Gastroesophageal sphincter (tissue), 4 donors: ENCODE measurements around the gene C1orf74. TPM values are rescaled to one million over a fixed set of nuclear protein-coding genes. Genes with fewer than 3 reads are reported as not detected.

ENCODE experiments used
- ATAC-seq: fragments of 150-250 bp; one replicate; pipeline ENCODE4 v1.9.1; 2016; ENCODE audit warnings: mild to moderate bottlenecking, moderate library complexity
- H3K27ac ChIP-seq, 4 donors: fragments of 200-600 bp; sonication (generic) in 3 of 4; 1 replicate in 3 of 4; 2 replicates in 1 of 4; pipeline ENCODE4 v1.5.1; 2016 to 2019
- H3K27me3 ChIP-seq: fragments of 200-600 bp; sonication (generic); one replicate; pipeline ENCODE4 v1.5.1; 2019
- H3K36me3 ChIP-seq, 2 donors: fragments of 200-600 bp; sonication (generic); one replicate each; pipeline ENCODE4 v1.5.1; 2019; ENCODE audit warnings: control low read depth in 1 of 2
- H3K4me1 ChIP-seq, 3 donors: fragments of 200-600 bp; sonication (generic); 1 replicate in 2 of 3; 2 replicates in 1 of 3; pipeline ENCODE4 v1.5.1; 2016 to 2019; ENCODE audit warnings: control low read depth in 2 of 3
- H3K4me3 ChIP-seq, 2 donors: fragments of 200-600 bp; sonication (generic); one replicate each; pipeline ENCODE4 v1.5.1; 2019; ENCODE audit warnings: mild to moderate bottlenecking in 1 of 2, moderate library complexity in 1 of 2
- H3K9me3 ChIP-seq, 3 donors: fragments of 200-600 bp; sonication (generic); one replicate each; pipeline ENCODE4 v1.5.1; 2017 to 2019; ENCODE audit warnings: control low read depth in 2 of 3
- CTCF ChIP-seq, 4 experiments: fragments of 200-600 bp in 2 of 4; fragments of 450-650 bp in 2 of 4; sonication (generic) in 1 of 4; IDR thresholded peaks; one replicate each; pipeline ENCODE4 v1.5.1; 2017 to 2019; ENCODE audit warnings: antibody characterized with exemption in 4 of 4, mild to moderate bottlenecking in 2 of 4, moderate library complexity in 2 of 4
- EP300 ChIP-seq: sonication (generic); formaldehyde crosslinking; IDR thresholded peaks from one replicate; pipeline ENCODE4 v1.6.1; 2017; ENCODE audit warnings: antibody characterized with exemption, mild to moderate bottlenecking
- POLR2A ChIP-seq, 2 donors: fragments of 450-650 bp; IDR thresholded peaks; one replicate each; pipeline ENCODE4 v1.6.1; 2017; ENCODE audit warnings: antibody characterized with exemption in 2 of 2, mild to moderate bottlenecking in 2 of 2, moderate library complexity in 1 of 2
- POLR2AphosphoS5 ChIP-seq: sonication (generic); formaldehyde crosslinking; IDR thresholded peaks from one replicate; pipeline ENCODE4 v1.6.1; 2017; ENCODE audit warnings: antibody characterized with exemption
- WGBS, 2 donors: methylation state at CpG; one replicate each; pipeline ENCODE4 v1.1.5; 2018; ENCODE audit warnings: low coverage in 1 of 2; 5-methylcytosine and 5-hydroxymethylcytosine counted together
- total RNA-seq, 4 donors: library from RNA; depleted of rRNA; stranded (reverse); fragments of >200 nt; gene quantifications; one replicate each; pipeline ENCODE4 v1.1.0, GENCODE V29; 2016

Gene C1orf74
- total RNA-seq, 4 donors from 2014 or later, result 0.64 to 1.3 (median 0.87) TPM

- 61 to 82% methylated on average over 4 of the region's 4 CpGs for WGBS, 2 donors
- no peak overlapping the region for H3K4me3 ChIP-seq
- no peak for TF ChIP-seq POLR2AphosphoS5
- TF ChIP-seq EP300, result no peak
- no peak for TF ChIP-seq POLR2A (IDR thresholded peaks at IDR 0.05)
- TF ChIP-seq CTCF (IDR thresholded peaks at IDR 0.05), result no peak
Measured at GRCh38 chr1:209820986-209821385, 36.6 kb upstream of the C1orf74 start.

GRCh38 chr1:209819058-209819457 lies 34.7 kb upstream of the C1orf74 start:
- Histone ChIP-seq H3K4me3 (no peak overlapping the region), H3K9me3 (no peaks in the 10 kb centered on the region), H3K27me3 (peaks cover 6% of the 10 kb centered on the region), H3K4me1 (peaks cover 0 to 9% (median 0%) of the 10 kb centered on the region in 3 donors), H3K27ac (no peak overlapping the region), H3K36me3 (no peaks in the 10 kb centered on the region)
- ATAC-seq, result no peak
- WGBS, 2 donors, result 29% methylated on average over 1 of the region's 1 CpG; no CpG with 5 or more reads in 1 of the 2 donors
- TF ChIP-seq CTCF (IDR thresholded peaks at IDR 0.05), result no peak
- no peak for TF ChIP-seq EP300
- TF ChIP-seq POLR2A (IDR thresholded peaks at IDR 0.05), result no peak
- TF ChIP-seq POLR2AphosphoS5, result no peak

More at GRCh38 chr1:209820986-209821385, 36.6 kb upstream of the C1orf74 start:
- no peaks in the 10 kb centered on the region for H3K9me3 ChIP-seq
- ATAC-seq, result no peak
- no peak overlapping the region for H3K27ac ChIP-seq
- H3K27me3 ChIP-seq, result peaks cover 6% of the 10 kb centered on the region
- H3K36me3 ChIP-seq, result no peaks in the 10 kb centered on the region
- H3K4me1 ChIP-seq, result peaks cover 0 to 9% (median 0%) of the 10 kb centered on the region in 3 donors

GRCh38 chr1:209817691-209818090 lies 33.3 kb upstream of the C1orf74 start:
- no peak for ATAC-seq
- WGBS, 2 donors, result 67% methylated on average over 1 of the region's 1 CpG; no CpG with 5 or more reads in 1 of the 2 donors
- Histone ChIP-seq H3K36me3 (no peaks in the 10 kb centered on the region), H3K9me3 (no peaks in the 10 kb centered on the region), H3K4me3 (no peak overlapping the region), H3K27me3 (peaks cover 6% of the 10 kb centered on the region), H3K27ac (no peak overlapping the region), H3K4me1 (peaks cover 0 to under 1% (median 0%) of the 10 kb centered on the region in 3 donors)
- TF ChIP-seq POLR2A (IDR thresholded peaks at IDR 0.05), result no peak
- TF ChIP-seq POLR2AphosphoS5, result no peak
- no peak for TF ChIP-seq EP300
- no peak for TF ChIP-seq CTCF (IDR thresholded peaks at IDR 0.05)

- WGBS, 2 donors, result 95 to 100% methylated on average over 2 of the region's 3 CpGs
- no peak overlapping the region for H3K27ac ChIP-seq
Measured at GRCh38 chr1:209816923-209817322, 32.6 kb upstream of the C1orf74 start.

More at GRCh38 chr1:209816923-209817322, 32.6 kb upstream of the C1orf74 start:
- H3K4me1 ChIP-seq, result no peaks in the 10 kb centered on the region
- no peak overlapping the region for H3K4me3 ChIP-seq
- H3K27me3 ChIP-seq, result peaks cover 6% of the 10 kb centered on the region
- no peaks in the 10 kb centered on the region for H3K36me3 ChIP-seq
- TF ChIP-seq POLR2A (IDR thresholded peaks at IDR 0.05) (no peak), CTCF (IDR thresholded peaks at IDR 0.05) (no peak), POLR2AphosphoS5 (no peak), EP300 (no peak)
- no peak for ATAC-seq
- H3K9me3 ChIP-seq, result no peaks in the 10 kb centered on the region
